Stimulated activated CD8-positive, alpha-beta memory T cell treated with anti-CD3 and anti-CD28 coated beads, Interleukin-4, amount 100 ng/mL, for 4 hours (primary cell): ENCODE results near the gene RERE.

Experiments
- DNase-seq, 2 donors: peaks; one replicate each; pipeline ENCODE4 v3.0.0-alpha.2; 2020; ENCODE audit warnings: low read depth in 2 of 2, low spot score in 1 of 2

RERE gene

GRCh38 chr1:8317647-8318381, 499.6 kb downstream of the RERE start, which contains the start of gene SLC45A1:
TSS of gene SLC45A1 (plus strand) at chr1:8318114. CDS start at chr1:8324330, 6,216 bp downstream.
- DNase-seq, result peak; percentile 46 to 64

DNA sequence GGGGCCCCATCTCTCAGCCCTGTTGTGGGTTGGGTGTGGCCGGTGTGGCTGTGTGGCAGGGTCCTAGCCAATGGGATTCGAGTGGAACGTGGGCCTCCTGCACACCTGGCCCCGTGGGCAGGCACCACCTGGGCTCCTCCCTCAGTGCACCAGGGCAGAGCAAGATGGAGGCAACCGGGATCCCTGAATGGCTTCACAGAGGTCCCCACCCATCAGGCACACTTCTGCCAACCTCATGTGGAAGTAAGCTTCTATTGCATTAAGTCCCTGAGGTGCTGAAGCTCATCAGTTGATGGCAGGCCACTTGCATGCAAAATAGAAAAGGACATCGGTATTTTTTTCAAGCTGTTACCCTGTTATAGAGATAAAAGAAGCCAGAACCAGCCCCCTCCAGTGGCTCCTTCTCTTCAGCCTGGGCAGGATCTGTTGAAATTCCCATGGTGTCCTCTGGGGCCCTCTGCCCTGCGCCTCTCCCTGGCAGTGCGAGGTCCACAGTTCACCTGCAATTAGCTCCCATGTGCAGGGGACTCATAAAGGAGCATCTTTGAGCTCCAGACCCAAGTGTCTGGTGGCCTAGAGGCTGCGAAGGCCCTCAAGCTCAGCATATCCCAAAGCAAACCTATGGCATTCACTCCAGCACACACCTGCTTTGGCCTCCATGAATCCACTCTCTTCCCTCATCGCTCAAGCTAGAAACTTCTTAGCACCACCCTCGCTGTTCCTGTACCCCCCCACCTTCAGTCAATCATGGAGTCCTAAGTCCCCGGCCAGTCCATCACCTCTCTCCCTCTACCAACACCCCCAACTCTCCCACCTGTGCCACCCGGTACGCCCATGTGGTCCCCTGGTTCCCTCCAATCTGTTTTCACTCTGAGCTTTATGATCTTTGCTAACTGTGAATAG, 501.6 kb downstream of the RERE start:
- no peak for DNase-seq

DNA sequence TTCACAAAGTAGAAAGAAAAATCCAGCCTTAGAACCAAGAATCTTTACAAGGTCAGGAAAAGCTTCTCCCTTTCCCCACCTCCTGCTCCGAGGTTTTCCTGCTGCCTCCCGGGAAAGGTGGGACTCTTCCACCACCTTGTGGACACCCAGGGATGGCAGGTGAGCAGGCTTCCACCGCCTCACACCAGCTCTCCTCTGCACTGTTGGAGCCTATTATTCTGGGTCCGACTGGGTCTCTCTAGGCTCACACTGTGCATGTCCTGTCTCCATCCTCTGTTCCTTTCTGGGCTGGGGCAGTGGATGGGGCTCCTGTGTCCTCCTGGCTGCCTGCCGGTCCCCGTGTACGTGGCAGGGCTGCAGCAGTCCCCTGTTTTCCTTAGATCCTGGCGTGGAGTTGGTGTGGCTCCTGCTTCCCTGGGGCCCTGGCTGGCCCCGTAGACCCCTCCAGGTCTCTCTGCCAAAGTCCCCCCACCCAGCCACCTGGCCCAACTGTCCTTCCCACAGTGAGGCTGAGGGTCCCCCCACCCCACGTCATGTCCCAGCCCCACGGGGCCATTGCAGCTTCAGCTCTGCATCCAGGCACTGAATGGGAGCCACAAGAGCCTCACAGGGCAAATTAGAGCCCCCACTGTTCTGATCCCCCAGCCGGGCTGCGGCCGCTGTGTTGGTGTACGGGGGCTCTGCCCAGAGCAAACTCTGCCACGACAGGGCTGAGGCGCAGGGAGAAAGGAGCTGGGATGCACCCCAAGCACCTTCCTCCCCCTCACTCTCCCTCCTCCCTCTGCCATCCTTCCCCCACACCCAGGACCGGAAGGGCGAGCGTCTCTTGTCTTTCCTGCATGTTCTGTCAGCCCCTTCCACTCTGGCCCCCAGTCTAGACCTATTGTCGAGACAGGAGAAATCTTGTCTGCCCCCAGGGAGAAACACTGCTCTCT, 502.8 kb downstream of the RERE start:
- no peak for DNase-seq

DNA sequence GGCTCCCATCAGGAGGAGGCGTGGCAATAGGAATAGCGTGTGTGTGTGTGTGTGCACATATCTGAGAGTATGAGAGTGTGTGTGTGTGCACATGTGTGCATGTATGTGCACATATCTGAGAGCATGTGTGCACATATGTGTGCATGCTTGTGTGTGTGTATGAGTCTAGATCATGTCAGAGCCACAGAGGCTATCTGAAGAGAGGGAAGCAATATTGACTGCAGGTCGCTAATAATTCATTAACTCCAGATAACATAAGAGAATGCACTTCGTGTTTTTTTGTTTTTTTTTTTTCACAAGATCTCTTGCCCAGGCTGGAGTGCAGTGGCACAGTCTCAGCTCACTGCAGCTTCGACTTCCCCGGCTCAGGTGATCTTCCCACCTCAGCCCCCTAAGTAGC, 504.2 kb downstream of the RERE start:
- no peak for DNase-seq

DNA sequence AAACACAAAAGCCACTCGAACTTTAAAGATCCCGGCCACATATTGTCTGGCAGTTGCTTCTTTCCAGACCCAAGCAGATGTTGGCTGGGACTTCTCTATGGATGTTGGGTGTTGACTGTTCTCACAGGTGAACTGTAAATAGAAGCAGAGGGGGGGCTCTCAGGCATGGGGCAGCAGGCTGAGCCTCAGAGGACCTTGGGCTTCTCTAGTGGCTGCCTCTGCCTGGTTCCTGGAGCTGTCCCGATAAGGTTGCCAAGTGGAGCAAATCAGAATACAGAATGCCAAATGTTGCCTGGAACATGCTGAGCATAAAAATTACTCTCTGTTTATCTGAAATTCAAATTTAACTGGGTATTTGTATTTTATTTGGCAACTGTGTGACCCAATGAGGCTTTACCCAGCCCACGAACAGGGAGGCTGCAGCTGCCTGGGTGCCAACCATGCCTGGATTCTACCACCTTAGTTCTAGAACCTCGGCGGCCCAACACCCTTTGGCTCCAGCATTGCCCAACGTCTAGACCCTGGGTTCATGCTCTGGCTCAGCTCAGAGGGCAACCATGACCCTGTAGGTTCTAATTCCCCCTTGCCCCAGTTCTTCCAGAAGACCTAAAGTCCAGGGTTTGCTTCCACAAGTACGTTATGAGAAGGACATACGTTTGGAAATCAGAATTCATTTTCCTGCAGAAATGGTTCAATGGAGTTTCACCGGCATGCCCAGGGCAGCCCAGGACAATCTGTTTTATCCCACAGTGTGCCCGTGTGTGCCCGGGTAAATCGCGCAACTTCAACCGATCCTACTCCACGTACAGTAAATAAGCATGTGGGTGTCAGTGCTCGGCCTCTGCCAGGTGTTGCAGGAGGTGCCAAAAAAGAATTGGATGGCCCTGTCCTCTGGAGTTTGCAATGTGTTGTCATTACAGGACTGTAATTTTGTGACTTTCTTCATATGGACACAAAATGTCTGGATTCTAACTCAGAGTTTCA, 504.9 kb downstream of the RERE start:
- DNase-seq, result no peak

- no peak for DNase-seq
Measured at GRCh38 chr1:8311068-8311718, 506.2 kb downstream of the RERE start.

- no peak for DNase-seq
Measured at GRCh38 chr1:8307628-8308027, 509.8 kb downstream of the RERE start.

DNA sequence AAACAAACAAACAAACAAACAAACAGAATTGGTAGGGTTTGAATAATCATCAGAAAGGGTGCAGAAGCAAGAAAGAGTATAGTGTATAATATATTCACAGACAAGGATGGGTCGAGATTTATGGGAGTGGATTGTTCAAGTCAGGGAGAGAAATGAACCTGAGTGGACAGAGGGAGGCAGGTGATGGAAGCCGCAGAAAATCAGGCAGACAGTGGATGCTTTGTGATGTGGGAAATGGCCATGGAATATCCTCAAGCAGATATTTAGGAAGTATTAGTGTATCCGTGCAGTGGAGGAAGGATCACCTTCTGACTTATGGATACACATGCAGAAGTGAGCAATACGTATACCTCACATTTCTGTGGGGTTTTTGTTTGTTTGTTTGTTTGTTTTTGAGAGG, 513.6 kb downstream of the RERE start:
- no peak for DNase-seq

- no peak for DNase-seq
Measured at GRCh38 chr1:8303141-8303540, 514.3 kb downstream of the RERE start.
